HEK293 (cell line): ENCODE measurements around the gene PLCL2.

ENCODE experiments used
- ZFHX2 ChIP-seq: fragments of 450-650 bp; formaldehyde crosslinking; conservative IDR thresholded peaks from 2 replicates; pipeline ENCODE4 v1.5.1; 2016; ENCODE audit warnings: missing biosample characterization, missing genetic modification characterization
- ZIC2 ChIP-seq: fragments of 450-650 bp; formaldehyde crosslinking; IDR thresholded peaks from 2 replicates; pipeline ENCODE4 v1.5.1; 2016; ENCODE audit warnings: missing biosample characterization, missing genetic modification characterization
- ZNF10 ChIP-seq: fragments of 450-650 bp; formaldehyde crosslinking; IDR thresholded peaks from 2 replicates; pipeline ENCODE4 v1.5.1; 2017; ENCODE audit warnings: missing biosample characterization, missing genetic modification characterization
- ZNF423 ChIP-seq: fragments of 450-650 bp; formaldehyde crosslinking; IDR thresholded peaks from 2 replicates; pipeline ENCODE4 v1.5.1; 2016; ENCODE audit warnings: missing biosample characterization, missing genetic modification characterization
- TF ChIP-seq, protein P1 (sequence below): fragments of 450-650 bp; formaldehyde crosslinking; IDR thresholded peaks from 2 replicates; pipeline ENCODE4 v1.5.1; 2016; ENCODE audit warnings: missing biosample characterization, missing genetic modification characterization

- TF ChIP-seq ZNF423 (tag by site-specific recombination), result no peak
- TF ChIP-seq, protein P1, sequence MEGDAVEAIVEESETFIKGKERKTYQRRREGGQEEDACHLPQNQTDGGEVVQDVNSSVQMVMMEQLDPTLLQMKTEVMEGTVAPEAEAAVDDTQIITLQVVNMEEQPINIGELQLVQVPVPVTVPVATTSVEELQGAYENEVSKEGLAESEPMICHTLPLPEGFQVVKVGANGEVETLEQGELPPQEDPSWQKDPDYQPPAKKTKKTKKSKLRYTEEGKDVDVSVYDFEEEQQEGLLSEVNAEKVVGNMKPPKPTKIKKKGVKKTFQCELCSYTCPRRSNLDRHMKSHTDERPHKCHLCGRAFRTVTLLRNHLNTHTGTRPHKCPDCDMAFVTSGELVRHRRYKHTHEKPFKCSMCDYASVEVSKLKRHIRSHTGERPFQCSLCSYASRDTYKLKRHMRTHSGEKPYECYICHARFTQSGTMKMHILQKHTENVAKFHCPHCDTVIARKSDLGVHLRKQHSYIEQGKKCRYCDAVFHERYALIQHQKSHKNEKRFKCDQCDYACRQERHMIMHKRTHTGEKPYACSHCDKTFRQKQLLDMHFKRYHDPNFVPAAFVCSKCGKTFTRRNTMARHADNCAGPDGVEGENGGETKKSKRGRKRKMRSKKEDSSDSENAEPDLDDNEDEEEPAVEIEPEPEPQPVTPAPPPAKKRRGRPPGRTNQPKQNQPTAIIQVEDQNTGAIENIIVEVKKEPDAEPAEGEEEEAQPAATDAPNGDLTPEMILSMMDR (tag by site-specific recombination), result no peak
- no peak for TF ChIP-seq ZFHX2 (tag by site-specific recombination)
- no peak for TF ChIP-seq ZNF10 (tag by site-specific recombination)
- TF ChIP-seq ZIC2, result no peak
Measured at GRCh38 chr3:17091910-17092582, 207.3 kb downstream of the PLCL2 start.
